HG02885 (cell line): ENCODE measurements around the gene SLC17A2.

Experiments
- ATAC-seq: cut with Tn5 transposase; IDR thresholded peaks from one replicate; pipeline ENCODE4 v1.9.1; 2021; ENCODE audit warnings: mild to moderate bottlenecking; ENCODE audit not compliant: unreplicated experiment, poor library complexity

SLC17A2 gene

DNA sequence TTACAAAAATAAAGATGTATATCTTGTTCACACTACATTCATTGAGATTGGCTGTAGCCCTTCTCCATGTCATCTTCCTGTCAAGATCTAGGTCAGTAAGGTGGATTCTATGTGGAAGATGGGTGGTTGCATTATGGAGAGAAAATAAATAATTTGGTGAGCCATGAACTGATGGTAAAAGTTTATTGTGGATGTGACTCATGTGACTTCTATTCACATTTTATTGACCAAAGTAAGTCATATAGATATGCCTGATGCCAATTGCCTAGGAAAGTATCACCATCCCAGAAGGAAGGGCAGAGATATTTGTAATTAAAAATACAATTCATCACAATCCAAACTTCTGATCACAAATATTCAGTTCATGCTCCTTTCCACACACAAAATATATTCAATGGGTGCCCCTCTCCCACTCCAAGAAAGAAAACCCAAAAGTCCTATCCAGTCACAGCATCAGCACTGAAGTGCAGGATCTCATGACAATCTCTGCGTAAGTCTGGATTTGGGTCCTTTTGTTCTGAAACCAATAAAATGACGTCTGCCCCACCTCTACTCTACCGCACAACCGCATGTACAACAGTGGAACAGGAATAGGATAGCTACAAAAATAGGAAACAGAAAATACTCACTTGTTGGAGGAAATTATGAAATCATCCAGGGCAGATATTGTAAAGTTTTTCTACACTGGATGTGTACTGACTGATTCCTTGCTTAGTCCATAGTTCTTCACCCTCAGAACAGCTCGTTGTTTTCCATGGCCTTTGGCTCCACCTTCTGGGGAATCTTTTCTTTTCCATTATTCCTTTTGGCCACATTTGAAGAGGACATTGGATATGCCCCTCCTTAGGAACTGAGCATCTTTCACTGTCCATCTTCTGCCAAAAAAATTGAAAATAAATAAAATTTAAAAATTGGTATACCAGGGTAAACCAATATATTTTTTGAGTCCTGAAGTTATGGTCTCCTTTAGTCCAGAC, 40.3 kb downstream of the SLC17A2 start:
- no peak for ATAC-seq

DNA sequence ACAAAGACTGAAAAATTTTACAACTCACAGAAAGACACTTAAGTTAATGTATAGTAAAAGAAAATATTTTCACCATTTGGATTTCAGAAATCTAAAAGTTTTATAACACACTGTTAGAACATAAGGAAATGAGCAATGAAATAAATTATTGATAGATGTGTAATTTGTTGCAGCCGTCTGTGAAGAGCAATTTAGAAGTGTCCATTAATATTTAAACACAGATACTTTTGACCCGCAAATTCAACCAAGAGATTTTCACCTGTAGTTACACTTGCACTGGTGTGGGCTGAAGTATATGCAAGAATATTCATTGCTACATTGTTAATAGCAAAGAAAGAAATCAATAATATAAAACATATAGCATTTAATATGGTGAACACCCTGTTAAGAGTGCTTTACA, 41.9 kb downstream of the SLC17A2 start:
- ATAC-seq = no peak

DNA sequence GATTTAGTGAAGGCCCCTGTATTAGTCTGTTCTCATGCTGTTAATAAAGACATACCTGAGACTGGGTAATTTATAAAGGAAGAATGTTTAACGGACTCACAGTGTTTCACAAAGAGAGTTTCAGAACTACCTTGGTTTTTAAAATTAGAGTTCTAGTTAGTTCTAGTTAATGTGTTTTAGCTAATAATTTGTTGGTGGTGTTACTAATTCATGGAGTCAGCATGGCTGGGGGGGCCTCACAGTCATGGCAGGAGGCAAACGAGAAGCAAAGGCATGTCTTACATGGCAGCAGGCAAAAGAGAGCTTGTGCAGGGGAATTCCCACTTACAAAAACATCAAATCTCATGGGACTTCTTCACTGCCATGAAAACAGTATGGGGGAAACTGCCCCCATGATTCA, 44.4 kb downstream of the SLC17A2 start:
- ATAC-seq = no peak

GRCh38 chr6:25883991-25884390, 46.5 kb downstream of the SLC17A2 start:
- ATAC-seq = no peak

- ATAC-seq = no peak
Observed at GRCh38 chr6:25883536-25883935, 47.0 kb downstream of the SLC17A2 start.

- no peak for ATAC-seq
Observed at GRCh38 chr6:25882051-25882496, 48.4 kb downstream of the SLC17A2 start.

- no peak for ATAC-seq
Observed at GRCh38 chr6:25880601-25881000, 49.9 kb downstream of the SLC17A2 start.

- no peak for ATAC-seq
Observed at GRCh38 chr6:25878721-25879322, 51.7 kb downstream of the SLC17A2 start.

GRCh38 chr6:25875926-25876602, 54.4 kb downstream of the SLC17A2 start:
- no peak for ATAC-seq

GRCh38 chr6:25875563-25875905, 55.0 kb downstream of the SLC17A2 start:
- ATAC-seq = no peak

DNA sequence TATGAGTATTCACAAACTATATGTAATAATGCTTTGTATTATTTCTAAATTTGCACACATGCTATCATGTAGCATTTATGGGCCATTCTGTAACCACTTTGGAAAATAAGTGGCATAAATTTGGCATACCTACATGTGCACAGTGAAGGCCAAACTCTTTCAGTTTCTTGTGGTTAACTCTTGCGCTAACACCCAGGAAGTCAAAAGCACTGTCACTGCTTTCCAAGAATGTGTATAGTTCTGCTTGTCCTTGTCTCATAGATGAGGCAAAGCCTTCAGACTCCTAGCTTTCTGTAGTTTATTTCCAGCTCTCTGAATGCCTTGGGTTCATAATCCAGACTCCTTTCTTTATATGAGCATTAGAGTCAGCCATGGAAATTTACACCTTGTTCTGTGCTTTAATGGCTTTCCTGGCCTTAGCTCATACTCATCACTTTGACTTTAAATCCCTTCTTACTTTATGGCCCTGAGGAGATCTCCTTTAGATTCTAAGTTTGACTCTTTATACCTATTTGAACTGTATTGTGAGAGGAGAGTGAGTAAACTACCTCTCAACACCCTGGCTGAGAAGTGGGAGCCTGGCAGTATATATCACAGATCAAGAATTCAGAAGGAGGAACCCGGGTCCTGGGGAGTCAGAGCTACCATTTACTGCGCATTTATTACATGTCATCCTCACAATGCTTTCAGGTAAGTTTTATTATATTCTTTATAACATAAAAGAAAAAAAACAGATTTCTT, 55.5 kb downstream of the SLC17A2 start:
- no peak for ATAC-seq

DNA sequence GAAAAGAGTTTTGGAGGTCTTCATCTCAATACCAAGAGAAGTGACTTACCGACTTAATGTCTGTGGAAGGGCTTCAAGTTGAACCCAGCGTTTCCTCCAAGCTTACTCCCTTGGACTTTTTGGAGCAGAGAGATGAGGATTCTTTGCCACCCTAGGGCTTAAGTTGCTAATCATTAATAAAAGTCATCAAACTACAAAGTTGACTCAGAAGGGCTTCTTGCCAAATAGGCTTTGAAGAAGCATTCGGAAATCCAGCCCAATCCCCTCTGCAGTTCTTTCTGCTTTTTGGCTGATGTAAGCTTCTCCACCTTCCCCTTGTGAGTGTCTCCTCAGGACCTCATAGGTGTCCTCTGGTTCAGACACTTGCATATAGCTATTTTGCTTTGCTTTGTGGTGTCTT, 56.4 kb downstream of the SLC17A2 start, which contains the start of gene SLC17A3:
Gene SLC17A3 (minus strand): TSS at position 126 of the 400 bp plus-strand sequence. CDS start 5,856 bp downstream, outside the sequence.
- ATAC-seq = no peak

DNA sequence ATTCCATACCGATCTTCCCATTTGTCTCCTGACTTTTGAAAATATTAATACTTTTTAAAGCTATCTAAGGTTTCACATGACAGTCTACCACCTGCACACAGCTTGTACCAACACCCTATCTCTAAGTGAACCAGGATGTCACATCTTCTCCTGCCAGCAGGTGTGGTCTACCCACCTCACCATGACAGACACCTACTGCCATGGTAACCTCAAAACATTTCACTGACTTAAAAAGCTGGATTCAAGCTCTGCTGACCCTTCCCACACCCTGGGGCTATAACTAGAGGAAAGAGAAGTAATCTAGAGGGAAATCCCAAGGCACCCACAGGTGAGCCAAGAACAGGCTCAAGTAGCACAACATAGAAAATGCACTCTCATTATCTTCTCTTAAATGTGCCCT, 57.7 kb downstream of the SLC17A2 start:
- no peak for ATAC-seq

DNA sequence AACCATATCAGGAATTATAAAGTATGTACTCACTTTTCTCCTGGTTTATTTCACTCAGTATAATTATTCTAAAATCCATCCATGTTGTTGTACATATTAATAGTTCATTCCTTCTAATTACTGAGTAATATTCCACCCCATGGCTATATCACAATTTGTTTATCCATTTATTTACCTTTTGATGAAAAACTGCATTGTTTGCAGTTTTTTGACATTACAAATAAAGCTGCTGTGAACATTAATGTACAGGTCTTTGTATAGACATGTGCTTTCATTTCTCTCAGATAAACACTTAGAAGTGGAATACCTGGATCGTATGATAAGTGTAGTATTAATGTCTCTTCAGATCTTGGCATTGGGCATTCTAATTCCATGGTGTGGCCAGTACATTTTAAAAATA, 60.7 kb downstream of the SLC17A2 start:
- no peak for ATAC-seq

GRCh38 chr6:25868436-25869183, 61.9 kb downstream of the SLC17A2 start:
- ATAC-seq = no peak

DNA sequence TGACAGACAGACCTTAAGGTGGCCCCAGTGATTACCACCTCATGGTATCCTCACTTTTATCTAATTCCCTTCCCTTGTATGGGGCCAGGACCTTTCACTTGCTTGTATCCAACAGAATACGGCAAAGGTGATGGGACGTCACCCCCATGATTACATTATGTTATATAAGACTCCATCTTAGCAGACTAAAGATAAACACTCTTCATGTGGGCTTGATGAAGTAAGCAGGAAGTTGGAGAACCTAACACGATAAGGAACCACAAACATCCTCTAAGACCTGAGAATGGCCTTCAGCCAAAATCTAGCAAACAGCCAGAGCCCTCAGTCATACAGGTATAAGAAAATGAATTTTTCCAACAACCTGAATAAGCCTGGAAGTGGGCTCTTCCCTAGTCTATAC, 64.5 kb downstream of the SLC17A2 start:
- ATAC-seq = no peak

GRCh38 chr6:25863360-25863759, 67.1 kb downstream of the SLC17A2 start:
- ATAC-seq = no peak
